ENCODE measurements around the gene EVX2. TPM values are rescaled to one million over a fixed set of nuclear protein-coding genes. Genes with fewer than 3 reads are reported as not detected.

Gene EVX2
- polyA plus RNA-seq, 1 of the 3 experiments (the other 2 are of a cell fraction) = not detected

DNA sequence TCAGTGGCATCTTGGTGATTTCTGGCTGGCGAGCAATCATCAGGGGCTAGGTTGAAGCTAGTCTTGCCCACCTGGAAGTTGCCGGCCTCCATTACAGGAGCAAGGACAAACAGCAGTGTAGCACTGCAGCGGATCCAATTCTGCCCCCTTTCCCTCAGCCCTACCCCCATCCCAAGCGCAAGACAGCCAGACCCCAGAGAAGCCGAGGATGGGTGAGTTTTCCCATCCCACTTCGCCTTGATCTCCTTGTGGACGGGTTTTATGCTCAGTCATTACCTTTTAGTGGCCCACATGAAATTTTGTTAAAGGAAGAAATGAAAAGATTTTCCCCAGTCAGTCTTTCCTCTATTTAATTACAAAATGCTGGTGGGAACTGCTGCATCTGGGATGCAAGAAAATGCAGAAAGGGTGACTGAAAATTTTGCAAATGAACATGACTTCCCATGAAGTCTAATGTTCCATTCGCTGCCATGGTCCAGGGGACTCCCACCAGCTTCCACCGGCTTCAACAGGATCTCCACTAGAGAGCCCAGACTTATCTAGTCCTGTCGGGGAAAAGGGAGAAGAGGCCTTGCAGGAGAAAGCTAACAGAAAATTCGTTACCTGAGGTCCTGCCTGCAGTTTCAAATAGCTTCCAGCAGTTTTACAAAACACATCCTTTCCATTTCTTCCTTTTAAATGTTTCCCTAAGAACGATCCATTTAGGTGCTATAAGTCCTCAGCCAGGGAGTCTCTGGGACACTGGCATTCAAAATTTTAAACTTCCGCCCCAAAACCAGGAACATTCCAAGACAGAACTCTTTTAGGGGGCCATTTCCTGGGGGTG lies 36.8 kb upstream of the EVX2 start:
- H3K9me3 ChIP-seq = no peaks in the 10 kb centered on the region
- no peak overlapping the region for H3K27ac ChIP-seq (ENCODE audit: low read depth in 2 of 2, low read length in 1 of 2)
- H3K79me2 ChIP-seq (ENCODE audit: insufficient read depth) = no peaks in the 10 kb centered on the region
- 90% methylated on average over 13 of the region's 13 CpGs for WGBS (ENCODE audit: low lambda C conversion rate)
- no peak for TF ChIP-seq EZH2phosphoT487 (IDR thresholded peaks at IDR 0.05; ENCODE audit: borderline replicate concordance, low read depth)
- TF ChIP-seq ELF1 (IDR thresholded peaks at IDR 0.05) = no peak
- no peak for TF ChIP-seq MAX (IDR thresholded peaks at IDR 0.05; ENCODE audit: low read depth)
- no peak for TF ChIP-seq RXRA (IDR thresholded peaks at IDR 0.05; ENCODE audit: borderline replicate concordance, low read depth)
- TF ChIP-seq NRF1 (IDR thresholded peaks at IDR 0.05; ENCODE audit: low read depth, low read length) = no peak
- no peak for TF ChIP-seq FOSL2 (IDR thresholded peaks at IDR 0.05; ENCODE audit: borderline replicate concordance, low read depth)
- no peak for TF ChIP-seq EP300 (IDR thresholded peaks at IDR 0.05; ENCODE audit: borderline replicate concordance in 1 of 2, low read depth in 1 of 2, low read length in 1 of 2)
- TF ChIP-seq NFIC (IDR thresholded peaks at IDR 0.05; ENCODE audit: borderline replicate concordance) = no peak
- no peak for TF ChIP-seq RAD21 (IDR thresholded peaks at IDR 0.05; ENCODE audit: low read length)
- H3K4me3 ChIP-seq (ENCODE audit: low read depth in 2 of 2, low read length in 1 of 2) = no peak overlapping the region
- H2AFZ ChIP-seq (ENCODE audit: low read depth) = no peak overlapping the region
- CTCF ChIA-PET = interaction anchor here (0.6 to 26.1 kb wide), 16 partner anchors 7 to 1043 kb away, joined by 3 to 1047 read pairs (median 6); partner anchors contain the start of genes HOXD10 and HOXD8
- no peaks in the 10 kb centered on the region for H3K9me2 ChIP-seq
- no peak for DNase-seq
- H3K9ac ChIP-seq = no peak overlapping the region
- H3K27me3 ChIP-seq (ENCODE audit: insufficient read depth) = peaks cover 25% of the 10 kb centered on the region
- no peaks in the 10 kb centered on the region for H3K36me3 ChIP-seq (replicated peaks in 1 of 2; ENCODE audit: control insufficient read depth in 1 of 2, insufficient read depth in 2 of 2, low read length in 1 of 2)
- H3K4me2 ChIP-seq = no peak overlapping the region
- no peaks in the 10 kb centered on the region for H4K20me1 ChIP-seq (ENCODE audit: insufficient read depth)
- H3F3A ChIP-seq (replicated peaks; ENCODE audit: insufficient read depth) = no peaks in the 10 kb centered on the region
- POLR2A ChIA-PET = interaction anchor here (0.7 to 4.1 kb wide), 3 partner anchors 7 to 517 kb away, joined by 3 to 27 read pairs (median 19); no protein-coding TSS in a partner anchor
- peaks cover 0 to 24% of the 10 kb centered on the region in 2 experiments; a peak in 1 of 4 replicates for H3K4me1 ChIP-seq (ENCODE audit: control insufficient read depth in 1 of 2, insufficient read depth in 2 of 2, low read depth in 1 of 2, low read length in 1 of 2)

- Histone ChIP-seq H2AFZ (ENCODE audit: low read depth) (no peak overlapping the region), H3K27ac (ENCODE audit: low read depth in 2 of 2, low read length in 1 of 2) (no peak overlapping the region), H3K4me1 (ENCODE audit: control insufficient read depth in 1 of 2, insufficient read depth in 2 of 2, low read depth in 1 of 2, low read length in 1 of 2) (peaks cover 0 to 17% of the 10 kb centered on the region in 2 experiments; a peak in 1 of 4 replicates), H4K20me1 (ENCODE audit: insufficient read depth) (no peaks in the 10 kb centered on the region), H3K36me3 (replicated peaks in 1 of 2; ENCODE audit: control insufficient read depth in 1 of 2, insufficient read depth in 2 of 2, low read length in 1 of 2) (no peaks in the 10 kb centered on the region), H3K4me3 (ENCODE audit: low read depth in 2 of 2, low read length in 1 of 2) (no peak overlapping the region), H3K9me3 (no peaks in the 10 kb centered on the region), H3K27me3 (ENCODE audit: insufficient read depth) (peaks cover 40% of the 10 kb centered on the region), H3K9me2 (no peaks in the 10 kb centered on the region), H3F3A (replicated peaks; ENCODE audit: insufficient read depth) (no peaks in the 10 kb centered on the region), H3K4me2 (no peak overlapping the region), H3K9ac (no peak overlapping the region), H3K79me2 (ENCODE audit: insufficient read depth) (no peaks in the 10 kb centered on the region)
- ChIA-PET POLR2A (no interaction called here), CTCF (interaction anchor here (1.5 to 17.7 kb wide), 6 partner anchors 6 to 534 kb away, joined by 9 to 264 read pairs (median 74); partner anchors contain the start of genes HOXD12, HOXD13 and HOXD9)
- DNase-seq = peak; percentile 66
- 38% methylated on average over 24 of the region's 24 CpGs for WGBS (ENCODE audit: low lambda C conversion rate)
- TF ChIP-seq, protein P1, sequence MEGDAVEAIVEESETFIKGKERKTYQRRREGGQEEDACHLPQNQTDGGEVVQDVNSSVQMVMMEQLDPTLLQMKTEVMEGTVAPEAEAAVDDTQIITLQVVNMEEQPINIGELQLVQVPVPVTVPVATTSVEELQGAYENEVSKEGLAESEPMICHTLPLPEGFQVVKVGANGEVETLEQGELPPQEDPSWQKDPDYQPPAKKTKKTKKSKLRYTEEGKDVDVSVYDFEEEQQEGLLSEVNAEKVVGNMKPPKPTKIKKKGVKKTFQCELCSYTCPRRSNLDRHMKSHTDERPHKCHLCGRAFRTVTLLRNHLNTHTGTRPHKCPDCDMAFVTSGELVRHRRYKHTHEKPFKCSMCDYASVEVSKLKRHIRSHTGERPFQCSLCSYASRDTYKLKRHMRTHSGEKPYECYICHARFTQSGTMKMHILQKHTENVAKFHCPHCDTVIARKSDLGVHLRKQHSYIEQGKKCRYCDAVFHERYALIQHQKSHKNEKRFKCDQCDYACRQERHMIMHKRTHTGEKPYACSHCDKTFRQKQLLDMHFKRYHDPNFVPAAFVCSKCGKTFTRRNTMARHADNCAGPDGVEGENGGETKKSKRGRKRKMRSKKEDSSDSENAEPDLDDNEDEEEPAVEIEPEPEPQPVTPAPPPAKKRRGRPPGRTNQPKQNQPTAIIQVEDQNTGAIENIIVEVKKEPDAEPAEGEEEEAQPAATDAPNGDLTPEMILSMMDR (IDR thresholded peaks at IDR 0.05) = peak; percentile 66
- TF ChIP-seq RXRA (IDR thresholded peaks at IDR 0.05; ENCODE audit: borderline replicate concordance, low read depth) (no peak), RAD21 (IDR thresholded peaks at IDR 0.05; ENCODE audit: low read length) (peak; percentile 41), RCOR1 (IDR thresholded peaks at IDR 0.05; ENCODE audit: low read length) (no peak), SMC3 (IDR thresholded peaks at IDR 0.05; ENCODE audit: low read depth, low read length) (peak; percentile 15; the same call in 1 of the 2 replicates), EZH2phosphoT487 (IDR thresholded peaks at IDR 0.05; ENCODE audit: borderline replicate concordance, low read depth) (no peak), TEAD4 (IDR thresholded peaks at IDR 0.05; ENCODE audit: borderline replicate concordance, insufficient read depth) (no peak), NRF1 (IDR thresholded peaks at IDR 0.05; ENCODE audit: low read depth, low read length) (no peak)
- TF ChIP-seq, protein P2, sequence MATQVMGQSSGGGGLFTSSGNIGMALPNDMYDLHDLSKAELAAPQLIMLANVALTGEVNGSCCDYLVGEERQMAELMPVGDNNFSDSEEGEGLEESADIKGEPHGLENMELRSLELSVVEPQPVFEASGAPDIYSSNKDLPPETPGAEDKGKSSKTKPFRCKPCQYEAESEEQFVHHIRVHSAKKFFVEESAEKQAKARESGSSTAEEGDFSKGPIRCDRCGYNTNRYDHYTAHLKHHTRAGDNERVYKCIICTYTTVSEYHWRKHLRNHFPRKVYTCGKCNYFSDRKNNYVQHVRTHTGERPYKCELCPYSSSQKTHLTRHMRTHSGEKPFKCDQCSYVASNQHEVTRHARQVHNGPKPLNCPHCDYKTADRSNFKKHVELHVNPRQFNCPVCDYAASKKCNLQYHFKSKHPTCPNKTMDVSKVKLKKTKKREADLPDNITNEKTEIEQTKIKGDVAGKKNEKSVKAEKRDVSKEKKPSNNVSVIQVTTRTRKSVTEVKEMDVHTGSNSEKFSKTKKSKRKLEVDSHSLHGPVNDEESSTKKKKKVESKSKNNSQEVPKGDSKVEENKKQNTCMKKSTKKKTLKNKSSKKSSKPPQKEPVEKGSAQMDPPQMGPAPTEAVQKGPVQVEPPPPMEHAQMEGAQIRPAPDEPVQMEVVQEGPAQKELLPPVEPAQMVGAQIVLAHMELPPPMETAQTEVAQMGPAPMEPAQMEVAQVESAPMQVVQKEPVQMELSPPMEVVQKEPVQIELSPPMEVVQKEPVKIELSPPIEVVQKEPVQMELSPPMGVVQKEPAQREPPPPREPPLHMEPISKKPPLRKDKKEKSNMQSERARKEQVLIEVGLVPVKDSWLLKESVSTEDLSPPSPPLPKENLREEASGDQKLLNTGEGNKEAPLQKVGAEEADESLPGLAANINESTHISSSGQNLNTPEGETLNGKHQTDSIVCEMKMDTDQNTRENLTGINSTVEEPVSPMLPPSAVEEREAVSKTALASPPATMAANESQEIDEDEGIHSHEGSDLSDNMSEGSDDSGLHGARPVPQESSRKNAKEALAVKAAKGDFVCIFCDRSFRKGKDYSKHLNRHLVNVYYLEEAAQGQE (IDR thresholded peaks at IDR 0.05; ENCODE audit: low read depth, low read length) = no peak
- TF ChIP-seq, protein P3, sequence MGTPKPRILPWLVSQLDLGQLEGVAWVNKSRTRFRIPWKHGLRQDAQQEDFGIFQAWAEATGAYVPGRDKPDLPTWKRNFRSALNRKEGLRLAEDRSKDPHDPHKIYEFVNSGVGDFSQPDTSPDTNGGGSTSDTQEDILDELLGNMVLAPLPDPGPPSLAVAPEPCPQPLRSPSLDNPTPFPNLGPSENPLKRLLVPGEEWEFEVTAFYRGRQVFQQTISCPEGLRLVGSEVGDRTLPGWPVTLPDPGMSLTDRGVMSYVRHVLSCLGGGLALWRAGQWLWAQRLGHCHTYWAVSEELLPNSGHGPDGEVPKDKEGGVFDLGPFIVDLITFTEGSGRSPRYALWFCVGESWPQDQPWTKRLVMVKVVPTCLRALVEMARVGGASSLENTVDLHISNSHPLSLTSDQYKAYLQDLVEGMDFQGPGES (IDR thresholded peaks at IDR 0.05; ENCODE audit: low read depth, low read length) = no peak
Measured at GRCh38 chr2:176118601-176119339, 35.0 kb upstream of the EVX2 start.
